SK-N-SH (cell line): Measurements from ENCODE around the gene WDR81. TPM values are rescaled to one million over a fixed set of nuclear protein-coding genes. Genes with fewer than 3 reads are reported as not detected.

Experiments used
- CTCF ChIA-PET: fragments of 300-600, 350-600 bp; formaldehyde crosslinking; extraction: SDS; loops from one replicate; lab custom pipeline; 2021; lab: Yijun Ruan, JAX
- POLR2A ChIA-PET: fragments of 350-600 bp; sonication (Branson Sonifier 250); formaldehyde crosslinking; extraction: SDS; loops from one replicate; lab custom pipeline; 2020; ENCODE audit warnings: antibody characterized with exemption, inconsistent platforms; lab: Yijun Ruan, JAX
- DNase-seq: peaks from one replicate; pipeline ENCODE4 v3.0.0; 2012
- H2AFZ ChIP-seq: fragments of 200-600 bp; sonication (generic); 2 replicates; pipeline ENCODE4 v1.8.1; 2016; ENCODE audit warnings: antibody characterized with exemption, mild to moderate bottlenecking, low read depth
- H3F3A ChIP-seq: fragments of 200-600 bp; sonication (generic); replicated peaks from 2 replicates; pipeline ENCODE3; 2016; ENCODE audit warnings: antibody characterized with exemption, mild to moderate bottlenecking; ENCODE audit not compliant: insufficient read depth
- H3K27ac ChIP-seq, 2 experiments: fragments of 200-500 bp in 1 of 2; fragments of 200-600 bp in 1 of 2; sonication (Bioruptor generic) in 1 of 2; sonication (generic), shearing (Covaris generic) in 1 of 2; 2 replicates each; pipeline versions ENCODE4 v1.5.1 to v1.6.1; 2014 to 2016; ENCODE audit warnings: low read depth in 2 of 2, inconsistent platforms in 1 of 2, low read length in 1 of 2, mild to moderate bottlenecking in 1 of 2, mixed read lengths in 1 of 2
- H3K27me3 ChIP-seq: fragments of 200-600 bp; sonication (generic), shearing (Covaris generic); 2 replicates; pipeline ENCODE4 v1.6.1; 2016; ENCODE audit warnings: mixed run types; ENCODE audit not compliant: insufficient read depth
- H3K36me3 ChIP-seq, 2 experiments: fragments of 200-500 bp in 1 of 2; fragments of 200-600 bp in 1 of 2; sonication (Bioruptor generic) in 1 of 2; sonication (generic) in 1 of 2; replicated peaks in 1 of 2; 2 replicates each; pipeline versions ENCODE3 to v1.5.1; 2014 to 2016; ENCODE audit warnings: low read length in 1 of 2, mild to moderate bottlenecking in 1 of 2; ENCODE audit not compliant: insufficient read depth in 2 of 2, control insufficient read depth in 1 of 2
- H3K4me1 ChIP-seq, 2 experiments: fragments of 200-500 bp in 1 of 2; fragments of 200-600 bp in 1 of 2; sonication (Bioruptor generic) in 1 of 2; sonication (generic), shearing (Covaris generic) in 1 of 2; 2 replicates each; pipeline versions ENCODE4 v1.5.1 to v1.6.1; 2014 to 2016; ENCODE audit warnings: low read depth in 1 of 2, low read length in 1 of 2, mixed run types in 1 of 2; ENCODE audit not compliant: insufficient read depth in 2 of 2, control insufficient read depth in 1 of 2
- H3K4me2 ChIP-seq: fragments of 200-600 bp; sonication (generic), shearing (Covaris generic); 2 replicates; pipeline ENCODE4 v1.6.1; 2017; ENCODE audit warnings: mixed run types
- H3K4me3 ChIP-seq, 2 experiments: fragments of 200-500 bp in 1 of 2; fragments of 200-600 bp in 1 of 2; sonication (Bioruptor generic) in 1 of 2; sonication (generic), shearing (Covaris generic) in 1 of 2; 2 replicates each; pipeline versions ENCODE4 v1.5.1 to v1.8.1; 2014 to 2016; ENCODE audit warnings: low read depth in 2 of 2, inconsistent platforms in 1 of 2, low read length in 1 of 2, mild to moderate bottlenecking in 1 of 2, mixed read lengths in 1 of 2, moderate library complexity in 1 of 2
- H3K79me2 ChIP-seq: fragments of 200-600 bp; sonication (generic); 2 replicates; pipeline ENCODE4 v1.8.1; 2017; ENCODE audit warnings: mild to moderate bottlenecking; ENCODE audit not compliant: insufficient read depth
- H3K9ac ChIP-seq: fragments of 200-600 bp; sonication (generic); 2 replicates; pipeline ENCODE4 v1.6.1; 2017; ENCODE audit warnings: mixed run types
- H3K9me2 ChIP-seq: fragments of 200-600 bp; sonication (generic); 2 replicates; pipeline ENCODE4 v1.6.1; 2017; ENCODE audit warnings: mixed run types
- H3K9me3 ChIP-seq: fragments of 200-600 bp; sonication (generic); 2 replicates; pipeline ENCODE4 v1.6.1; 2017; ENCODE audit warnings: mixed run types, mild to moderate bottlenecking, moderate library complexity
- H4K20me1 ChIP-seq: fragments of 200-600 bp; sonication (generic); 2 replicates; pipeline ENCODE4 v1.6.1; 2017; ENCODE audit warnings: mild to moderate bottlenecking, mixed run types; ENCODE audit not compliant: insufficient read depth
- ELF1 ChIP-seq: IDR thresholded peaks from 2 replicates; pipeline ENCODE4 v1.4.0; 2012
- FOSL2 ChIP-seq: IDR thresholded peaks from 2 replicates; pipeline ENCODE4 v1.4.0; 2012; ENCODE audit warnings: low read depth, mild to moderate bottlenecking, moderate library complexity, borderline replicate concordance
- GATA2 ChIP-seq: sonication (generic); formaldehyde crosslinking; IDR thresholded peaks from 2 replicates; pipeline ENCODE4 v1.5.0; 2020; ENCODE audit warnings: mild to moderate bottlenecking, missing genetic modification reagents
- JUND ChIP-seq: IDR thresholded peaks from 2 replicates; pipeline ENCODE4 v1.4.0; 2012
- MEF2A ChIP-seq: IDR thresholded peaks from 2 replicates; pipeline ENCODE4 v1.4.0; 2012; ENCODE audit warnings: low read depth, borderline replicate concordance
- MXI1 ChIP-seq: IDR thresholded peaks from 2 replicates; pipeline ENCODE4 v1.6.1; 2012; ENCODE audit warnings: mild to moderate bottlenecking, low read depth, low read length, improper control_type of control experiment
- RAD21 ChIP-seq: IDR thresholded peaks from 2 replicates; pipeline ENCODE4 v1.6.1; 2012; ENCODE audit warnings: mild to moderate bottlenecking, low read length
- SMC3 ChIP-seq: IDR thresholded peaks from 2 replicates; pipeline ENCODE4 v1.6.1; 2012; ENCODE audit warnings: low read depth, low read length, improper control_type of control experiment
- TAF1 ChIP-seq: IDR thresholded peaks from 2 replicates; pipeline ENCODE4 v1.6.1; 2012; ENCODE audit warnings: low read depth, mild to moderate bottlenecking, low read length, moderate library complexity, borderline replicate concordance
- TCF12 ChIP-seq: IDR thresholded peaks from 2 replicates; pipeline ENCODE4 v1.4.0; 2012
- YY1 ChIP-seq: IDR thresholded peaks from 2 replicates; pipeline ENCODE4 v1.4.0; 2012; ENCODE audit warnings: low read depth, mild to moderate bottlenecking
- WGBS: methylation state at CpG from one replicate; pipeline ENCODE4 v1.1.6; 2017; ENCODE audit warnings: low lambda C conversion rate; 5-methylcytosine and 5-hydroxymethylcytosine counted together
- polyA plus RNA-seq, 3 experiments: library from polyadenylated mRNA; depleted of rRNA; stranded (reverse); fragments of >200 nt; gene quantifications; 2 replicates each; pipeline ENCODE4 v1.2.3, GENCODE V29; 2012
- TF ChIP-seq, protein P1 (sequence below): IDR thresholded peaks from 2 replicates; pipeline ENCODE4; 2012
- TF ChIP-seq, protein P2 (sequence below): IDR thresholded peaks from 2 replicates; pipeline ENCODE4 v1.6.1; 2012; ENCODE audit warnings: mild to moderate bottlenecking, low read depth, low read length, moderate library complexity
- TF ChIP-seq, protein P3 (sequence below): fragments of 150-350 bp; IDR thresholded peaks from 2 replicates; pipeline ENCODE4 v1.6.1; 2016; ENCODE audit warnings: mild to moderate bottlenecking, low read depth, low read length
- TF ChIP-seq, protein P4 (sequence below): fragments of 150-350 bp; IDR thresholded peaks from 2 replicates; pipeline ENCODE4 v1.6.1; 2017; ENCODE audit warnings: antibody characterized with exemption, low read length, low read depth, borderline replicate concordance

The WDR81 gene
- polyA plus RNA-seq, 1 of the 3 experiments (the other 2 are of a cell fraction): 9.3 TPM

DNA sequence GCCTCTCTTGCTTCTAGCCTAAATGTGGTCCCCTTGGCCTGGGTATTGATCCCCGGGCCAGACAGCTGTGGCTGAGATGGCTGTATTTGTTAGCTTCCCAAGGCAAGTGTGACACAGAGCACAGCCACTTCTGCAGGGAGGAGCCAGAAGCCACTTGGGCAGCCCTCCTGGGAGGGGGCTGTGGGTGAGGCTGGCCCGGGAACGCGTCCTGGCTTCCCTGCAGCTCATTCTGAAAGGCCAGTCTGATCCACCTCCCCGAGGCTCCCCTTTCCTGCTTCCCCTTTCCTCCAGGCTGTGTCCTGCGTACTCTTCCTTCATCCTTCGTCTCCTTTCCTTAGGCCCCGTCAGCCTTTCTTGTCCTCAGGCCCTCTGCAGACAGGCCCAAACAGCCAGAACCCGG, 26.1 kb downstream of the WDR81 start:
- no peaks in the 10 kb centered on the region for H3K9me3 ChIP-seq
- no peak overlapping the region for H3K27ac ChIP-seq
- no peak overlapping the region for H3K9ac ChIP-seq
- no peaks in the 10 kb centered on the region for H3K27me3 ChIP-seq
- no peak for DNase-seq
- 84% methylated on average over 6 of the region's 9 CpGs for WGBS
- no peak overlapping the region for H3K4me3 ChIP-seq
- no peaks in the 10 kb centered on the region for H3F3A ChIP-seq
- ChIA-PET POLR2A (interaction anchor here (0.7 kb wide), 1 partner anchor 11 kb away, joined by 3 read pairs; the partner anchor contains the start of gene SERPINF1), CTCF (interaction anchor here (0.9 kb wide), 1 partner anchor 29 kb away, joined by 3 read pairs; no protein-coding TSS in a partner anchor)
- no peaks in the 10 kb centered on the region for H3K36me3 ChIP-seq
- peaks cover 0 to 9% of the 10 kb centered on the region in 2 experiments; a peak in 1 of 4 replicates for H3K4me1 ChIP-seq
- no peaks in the 10 kb centered on the region for H3K79me2 ChIP-seq
- no peaks in the 10 kb centered on the region for H4K20me1 ChIP-seq
- H3K9me2 ChIP-seq: no peaks in the 10 kb centered on the region
- no peak overlapping the region for H3K4me2 ChIP-seq
- H2AFZ ChIP-seq: no peak overlapping the region
- no peak for TF ChIP-seq SMC3
- TF ChIP-seq GATA2 (CRISPR knock-in tag): no peak
- TF ChIP-seq, protein P1, sequence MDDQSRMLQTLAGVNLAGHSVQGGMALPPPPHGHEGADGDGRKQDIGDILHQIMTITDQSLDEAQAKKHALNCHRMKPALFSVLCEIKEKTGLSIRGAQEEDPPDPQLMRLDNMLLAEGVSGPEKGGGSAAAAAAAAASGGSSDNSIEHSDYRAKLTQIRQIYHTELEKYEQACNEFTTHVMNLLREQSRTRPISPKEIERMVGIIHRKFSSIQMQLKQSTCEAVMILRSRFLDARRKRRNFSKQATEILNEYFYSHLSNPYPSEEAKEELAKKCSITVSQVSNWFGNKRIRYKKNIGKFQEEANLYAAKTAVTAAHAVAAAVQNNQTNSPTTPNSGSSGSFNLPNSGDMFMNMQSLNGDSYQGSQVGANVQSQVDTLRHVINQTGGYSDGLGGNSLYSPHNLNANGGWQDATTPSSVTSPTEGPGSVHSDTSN: no peak
- no peak for TF ChIP-seq FOSL2
- no peak for TF ChIP-seq TAF1
- no peak for TF ChIP-seq JUND
- TF ChIP-seq ELF1: no peak
- no peak for TF ChIP-seq YY1
- TF ChIP-seq RAD21: no peak

DNA sequence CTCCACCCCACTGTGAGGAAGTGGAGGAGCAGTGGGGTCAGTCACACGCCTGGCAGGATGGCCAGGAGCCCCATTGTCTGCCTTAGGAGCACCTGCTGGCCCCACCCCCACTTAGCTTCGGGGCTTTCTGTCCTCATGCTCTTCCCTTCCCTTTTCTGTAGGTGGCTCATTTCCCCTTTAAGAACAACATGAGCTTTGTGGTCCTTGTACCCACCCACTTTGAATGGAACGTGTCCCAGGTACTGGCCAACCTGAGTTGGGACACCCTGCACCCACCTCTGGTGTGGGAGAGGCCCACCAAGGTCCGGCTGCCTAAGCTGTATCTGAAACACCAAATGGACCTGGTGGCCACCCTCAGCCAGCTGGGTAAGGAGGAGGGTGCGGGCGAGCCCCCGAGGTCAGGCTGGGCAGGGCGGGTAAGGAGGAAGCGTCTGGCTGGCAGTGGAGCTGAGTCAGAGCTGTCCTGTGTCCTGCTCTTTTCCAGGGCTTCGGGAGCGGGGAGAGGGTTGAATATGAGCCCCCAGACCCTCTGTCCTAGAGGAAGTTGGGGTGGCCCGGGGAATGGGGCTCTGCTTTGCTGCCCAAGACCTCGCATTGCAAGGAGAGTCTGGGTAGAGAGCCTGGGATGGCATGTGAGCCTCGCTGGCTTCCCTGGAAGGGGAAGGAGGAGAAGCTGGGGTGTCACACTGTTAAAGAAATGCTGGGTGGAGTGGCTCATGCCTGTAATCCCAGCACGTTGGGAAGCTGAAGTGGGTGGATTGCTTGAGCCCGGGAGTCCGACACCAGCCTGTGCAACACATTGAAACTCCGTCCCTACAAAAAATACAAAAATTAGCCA, 28.1 kb downstream of the WDR81 start:
- Histone ChIP-seq H3F3A (no peaks in the 10 kb centered on the region), H3K9me3 (no peaks in the 10 kb centered on the region), H3K9ac (no peak overlapping the region), H3K4me3 (no peak overlapping the region), H3K4me2 (peak overlapping the region; percentile 24; the same call in 1 of the 2 replicates), H2AFZ (0 out of 2 replicates have a peak overlapping the region, but pooled peaks have one; percentile 56), H3K27ac (no peak overlapping the region), H3K79me2 (no peaks in the 10 kb centered on the region), H3K9me2 (no peaks in the 10 kb centered on the region), H3K36me3 (no peaks in the 10 kb centered on the region), H3K4me1 (peaks cover 0 to 14% of the 10 kb centered on the region in 2 experiments; a peak in 1 of 4 replicates), H3K27me3 (no peaks in the 10 kb centered on the region), H4K20me1 (no peaks in the 10 kb centered on the region)
- ChIA-PET POLR2A (interaction anchor here (0.6 kb wide), 1 partner anchor 10 kb away, joined by 3 read pairs; no protein-coding TSS in a partner anchor), CTCF (interaction anchor here (1.5 to 1.6 kb wide), 2 partner anchors 10 to 32 kb away, joined by 6 to 7 read pairs; partner anchors contain the start of gene SERPINF1)
- no peak for DNase-seq
- TF ChIP-seq GATA2 (CRISPR knock-in tag) (no peak), YY1 (no peak), MEF2A (no peak), RAD21 (no peak), TCF12 (no peak), MXI1 (no peak)
- TF ChIP-seq, protein P2, sequence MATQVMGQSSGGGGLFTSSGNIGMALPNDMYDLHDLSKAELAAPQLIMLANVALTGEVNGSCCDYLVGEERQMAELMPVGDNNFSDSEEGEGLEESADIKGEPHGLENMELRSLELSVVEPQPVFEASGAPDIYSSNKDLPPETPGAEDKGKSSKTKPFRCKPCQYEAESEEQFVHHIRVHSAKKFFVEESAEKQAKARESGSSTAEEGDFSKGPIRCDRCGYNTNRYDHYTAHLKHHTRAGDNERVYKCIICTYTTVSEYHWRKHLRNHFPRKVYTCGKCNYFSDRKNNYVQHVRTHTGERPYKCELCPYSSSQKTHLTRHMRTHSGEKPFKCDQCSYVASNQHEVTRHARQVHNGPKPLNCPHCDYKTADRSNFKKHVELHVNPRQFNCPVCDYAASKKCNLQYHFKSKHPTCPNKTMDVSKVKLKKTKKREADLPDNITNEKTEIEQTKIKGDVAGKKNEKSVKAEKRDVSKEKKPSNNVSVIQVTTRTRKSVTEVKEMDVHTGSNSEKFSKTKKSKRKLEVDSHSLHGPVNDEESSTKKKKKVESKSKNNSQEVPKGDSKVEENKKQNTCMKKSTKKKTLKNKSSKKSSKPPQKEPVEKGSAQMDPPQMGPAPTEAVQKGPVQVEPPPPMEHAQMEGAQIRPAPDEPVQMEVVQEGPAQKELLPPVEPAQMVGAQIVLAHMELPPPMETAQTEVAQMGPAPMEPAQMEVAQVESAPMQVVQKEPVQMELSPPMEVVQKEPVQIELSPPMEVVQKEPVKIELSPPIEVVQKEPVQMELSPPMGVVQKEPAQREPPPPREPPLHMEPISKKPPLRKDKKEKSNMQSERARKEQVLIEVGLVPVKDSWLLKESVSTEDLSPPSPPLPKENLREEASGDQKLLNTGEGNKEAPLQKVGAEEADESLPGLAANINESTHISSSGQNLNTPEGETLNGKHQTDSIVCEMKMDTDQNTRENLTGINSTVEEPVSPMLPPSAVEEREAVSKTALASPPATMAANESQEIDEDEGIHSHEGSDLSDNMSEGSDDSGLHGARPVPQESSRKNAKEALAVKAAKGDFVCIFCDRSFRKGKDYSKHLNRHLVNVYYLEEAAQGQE: no peak
- TF ChIP-seq, protein P3, sequence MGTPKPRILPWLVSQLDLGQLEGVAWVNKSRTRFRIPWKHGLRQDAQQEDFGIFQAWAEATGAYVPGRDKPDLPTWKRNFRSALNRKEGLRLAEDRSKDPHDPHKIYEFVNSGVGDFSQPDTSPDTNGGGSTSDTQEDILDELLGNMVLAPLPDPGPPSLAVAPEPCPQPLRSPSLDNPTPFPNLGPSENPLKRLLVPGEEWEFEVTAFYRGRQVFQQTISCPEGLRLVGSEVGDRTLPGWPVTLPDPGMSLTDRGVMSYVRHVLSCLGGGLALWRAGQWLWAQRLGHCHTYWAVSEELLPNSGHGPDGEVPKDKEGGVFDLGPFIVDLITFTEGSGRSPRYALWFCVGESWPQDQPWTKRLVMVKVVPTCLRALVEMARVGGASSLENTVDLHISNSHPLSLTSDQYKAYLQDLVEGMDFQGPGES: no peak
- TF ChIP-seq, protein P4, sequence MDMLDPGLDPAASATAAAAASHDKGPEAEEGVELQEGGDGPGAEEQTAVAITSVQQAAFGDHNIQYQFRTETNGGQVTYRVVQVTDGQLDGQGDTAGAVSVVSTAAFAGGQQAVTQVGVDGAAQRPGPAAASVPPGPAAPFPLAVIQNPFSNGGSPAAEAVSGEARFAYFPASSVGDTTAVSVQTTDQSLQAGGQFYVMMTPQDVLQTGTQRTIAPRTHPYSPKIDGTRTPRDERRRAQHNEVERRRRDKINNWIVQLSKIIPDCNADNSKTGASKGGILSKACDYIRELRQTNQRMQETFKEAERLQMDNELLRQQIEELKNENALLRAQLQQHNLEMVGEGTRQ: no peak
- WGBS: 59% methylated on average over 18 of the region's 18 CpGs
